Ishikawa (cell line): ENCODE data around the gene NRIP3.

ENCODE experiments used
- CEBPB ChIP-seq: IDR thresholded peaks from 2 replicates; pipeline ENCODE4 v1.6.1; 2012
- FOXM1 ChIP-seq: IDR thresholded peaks from 2 replicates; pipeline ENCODE4 v1.6.1; 2012; ENCODE audit warnings: low read depth, borderline replicate concordance
- MAX ChIP-seq: IDR thresholded peaks from 2 replicates; pipeline ENCODE4 v1.6.1; 2012
- RAD21 ChIP-seq: IDR thresholded peaks from 2 replicates; pipeline ENCODE4 v1.6.1; 2012; ENCODE audit warnings: low read depth
- TAF1 ChIP-seq: IDR thresholded peaks from 2 replicates; pipeline ENCODE4 v1.6.1; 2012; ENCODE audit warnings: low read depth, mild to moderate bottlenecking
- TCF12 ChIP-seq: IDR thresholded peaks from 2 replicates; pipeline ENCODE4 v1.6.1; 2012; ENCODE audit warnings: low read depth

DNA sequence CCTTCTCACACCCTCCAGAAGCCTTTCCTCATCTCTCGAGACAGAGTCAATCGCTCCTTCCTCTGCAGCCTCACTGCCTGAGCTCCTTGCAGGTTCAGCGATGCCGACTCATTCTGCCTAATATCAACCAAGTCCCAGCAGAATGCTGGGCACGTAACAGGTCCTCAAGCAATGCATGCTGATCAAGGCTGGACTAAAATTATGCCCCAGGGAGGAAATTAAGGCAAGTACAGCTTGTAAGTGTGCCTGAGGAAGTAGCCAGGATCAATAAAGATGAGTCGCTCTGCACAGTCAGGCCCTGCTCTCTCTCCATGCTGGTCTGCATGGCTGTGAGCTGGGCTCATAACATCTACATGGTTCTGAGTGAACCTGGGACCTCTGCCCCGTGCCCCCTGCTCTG, 25.6 kb upstream of the NRIP3 start:
- TF ChIP-seq MAX = no peak
- TF ChIP-seq TCF12 = no peak
- no peak for TF ChIP-seq FOXM1
- no peak for TF ChIP-seq TAF1
- TF ChIP-seq RAD21 = no peak
- TF ChIP-seq CEBPB = no peak
